Keratinocyte (primary cell): Measurements from ENCODE around the gene CDC16.

ENCODE experiments used
- EZH2 ChIP-seq: IDR thresholded peaks from one replicate; pipeline ENCODE4 v1.6.1; 2012; ENCODE audit warnings: inconsistent platforms, mild to moderate bottlenecking, low read length, moderate library complexity
- TF ChIP-seq, protein P1 (sequence below), 3 experiments: IDR thresholded peaks in 1 of 3; conservative IDR thresholded peaks in 1 of 3; optimal IDR thresholded peaks in 1 of 3; 2 replicates in 2 of 3; 3 replicates in 1 of 3; pipeline versions ENCODE3 to v1.5.1; 2011; ENCODE audit warnings: low read length in 3 of 3, mild to moderate bottlenecking in 3 of 3, moderate library complexity in 2 of 3, control low read depth in 1 of 3, inconsistent platforms in 1 of 3; ENCODE audit not compliant: insufficient read depth in 2 of 3; ENCODE audit errors: extremely low read depth in 1 of 3

- TF ChIP-seq, protein P1, sequence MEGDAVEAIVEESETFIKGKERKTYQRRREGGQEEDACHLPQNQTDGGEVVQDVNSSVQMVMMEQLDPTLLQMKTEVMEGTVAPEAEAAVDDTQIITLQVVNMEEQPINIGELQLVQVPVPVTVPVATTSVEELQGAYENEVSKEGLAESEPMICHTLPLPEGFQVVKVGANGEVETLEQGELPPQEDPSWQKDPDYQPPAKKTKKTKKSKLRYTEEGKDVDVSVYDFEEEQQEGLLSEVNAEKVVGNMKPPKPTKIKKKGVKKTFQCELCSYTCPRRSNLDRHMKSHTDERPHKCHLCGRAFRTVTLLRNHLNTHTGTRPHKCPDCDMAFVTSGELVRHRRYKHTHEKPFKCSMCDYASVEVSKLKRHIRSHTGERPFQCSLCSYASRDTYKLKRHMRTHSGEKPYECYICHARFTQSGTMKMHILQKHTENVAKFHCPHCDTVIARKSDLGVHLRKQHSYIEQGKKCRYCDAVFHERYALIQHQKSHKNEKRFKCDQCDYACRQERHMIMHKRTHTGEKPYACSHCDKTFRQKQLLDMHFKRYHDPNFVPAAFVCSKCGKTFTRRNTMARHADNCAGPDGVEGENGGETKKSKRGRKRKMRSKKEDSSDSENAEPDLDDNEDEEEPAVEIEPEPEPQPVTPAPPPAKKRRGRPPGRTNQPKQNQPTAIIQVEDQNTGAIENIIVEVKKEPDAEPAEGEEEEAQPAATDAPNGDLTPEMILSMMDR (optimal IDR thresholded peaks at IDR 0.05 in 1 of 3, IDR thresholded peaks at IDR 0.05 in 1 of 3, conservative IDR thresholded peaks at IDR 0.05 in 1 of 3; ENCODE audit: extremely low read depth in 1 of 3, insufficient read depth in 2 of 3, low read length in 3 of 3) = no peak
- no peak for TF ChIP-seq EZH2
Observed at GRCh38 chr13:114194853-114195252, 39.8 kb upstream of the CDC16 start.
